Erythroblast (primary cell): ENCODE data around the gene DMBT1.

Experiments
- GATA1 ChIP-seq: IDR thresholded peaks from 2 replicates; pipeline ENCODE4 v1.6.1; 2011; ENCODE audit warnings: low read depth, mild to moderate bottlenecking, control low read depth, low read length, moderate library complexity
- POLR2A ChIP-seq: IDR thresholded peaks from 2 replicates; pipeline ENCODE4 v1.6.1; 2011; ENCODE audit warnings: mild to moderate bottlenecking, low read length

- TF ChIP-seq POLR2A (no peak), GATA1 (no peak)
Observed at GRCh38 chr10:122561212-122561611, 658 bp downstream of the DMBT1 start.
